ENCODE results near the gene LYPD3.
A peak's percentile ranks its signal among the peaks of the same experiment; 100 is the strongest.

Gene LYPD3

DNA sequence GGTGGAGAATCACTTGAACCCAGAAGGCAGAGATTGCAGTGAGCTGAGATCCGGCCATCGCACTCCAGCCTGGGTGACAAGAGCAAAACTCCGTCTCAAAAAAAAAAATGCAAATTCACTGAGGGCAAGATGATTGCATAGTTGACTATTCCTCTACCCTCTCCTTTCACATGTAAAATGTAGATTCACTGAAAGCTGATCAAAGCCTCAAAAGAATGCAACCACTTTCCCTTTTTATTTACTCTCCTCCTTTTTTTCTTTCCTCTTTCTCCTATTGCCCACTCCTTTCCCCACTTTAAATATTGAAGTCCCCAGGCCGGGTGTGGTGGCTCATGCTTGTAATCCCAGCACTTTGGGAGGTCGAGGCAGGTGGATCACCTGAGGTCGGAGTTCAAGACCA lies 44.5 kb downstream of the LYPD3 start:
- Histone ChIP-seq H3K4me1 (ENCODE audit: control extremely low read depth in 1 of 4, control insufficient read depth in 4 of 4, insufficient read depth in 4 of 4, low read length in 3 of 4) (peaks cover 0 to 2% (median 0%) of the 10 kb centered on the region in 4 experiments), H3K27me3 (replicated peaks in 2 of 5; ENCODE audit: control insufficient read depth in 4 of 5, insufficient read depth in 5 of 5, low read length in 4 of 5) (no peaks in the 10 kb centered on the region), H3K27ac (ENCODE audit: insufficient read depth in 1 of 2, low read depth in 1 of 2, low read length in 2 of 2, poor library complexity in 1 of 2, severe bottlenecking in 2 of 2) (no peak overlapping the region), H3K36me3 (ENCODE audit: control insufficient read depth in 4 of 4, insufficient read depth in 4 of 4, low read length in 3 of 4) (no peaks in the 10 kb centered on the region), H3K9me3 (ENCODE audit: control extremely low read depth in 1 of 5, control insufficient read depth in 4 of 5, insufficient read depth in 2 of 5, low read depth in 1 of 5, low read length in 4 of 5) (no peaks in the 10 kb centered on the region), H3K4me3 (ENCODE audit: control insufficient read depth in 1 of 7, extremely low read depth in 1 of 7, insufficient read depth in 4 of 7, low read depth in 2 of 7, low read length in 6 of 7) (no peak overlapping the region)
- WGBS (ENCODE audit: insufficient coverage), result 98% methylated on average over 5 of the region's 6 CpGs
- DNase-seq, result no peak
- POLR2A ChIA-PET, result no interaction called here
- CTCF ChIA-PET, result no interaction called here

DNA sequence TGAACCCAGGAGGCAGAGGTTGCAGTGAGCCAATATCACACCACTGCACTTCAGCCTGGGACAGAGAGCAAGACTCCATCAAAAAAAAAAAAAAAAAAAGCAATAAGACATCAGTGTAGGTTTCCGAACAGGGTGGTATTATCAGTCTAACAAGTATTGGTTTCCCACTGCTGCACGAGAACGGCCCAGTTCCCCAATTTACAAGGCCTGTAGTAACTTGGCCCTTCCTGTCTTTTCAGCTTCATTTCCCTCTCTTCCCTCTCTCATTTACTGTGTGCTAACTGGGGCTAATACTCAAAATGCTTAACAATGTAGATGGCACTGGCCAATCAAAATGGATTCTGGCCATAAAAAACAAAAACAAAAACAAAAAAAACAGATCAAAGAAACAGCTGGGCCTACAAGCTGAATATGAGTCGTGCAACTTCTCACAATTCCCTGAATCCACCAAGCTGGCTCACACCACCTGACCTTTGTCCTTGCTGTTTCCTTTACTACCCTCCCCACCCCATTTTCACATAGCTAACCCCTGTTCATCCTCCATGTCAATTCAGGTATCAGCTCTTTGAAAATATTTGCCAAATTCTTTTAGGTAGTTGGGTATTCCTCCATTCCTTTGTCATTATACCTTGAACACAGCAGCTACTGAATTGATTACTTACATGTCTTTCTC lies 48.3 kb downstream of the LYPD3 start:
- no peaks in the 10 kb centered on the region for H3K36me3 ChIP-seq (ENCODE audit: control insufficient read depth in 4 of 4, insufficient read depth in 4 of 4, low read length in 3 of 4)
- no peaks in the 10 kb centered on the region for H3K4me1 ChIP-seq (ENCODE audit: control extremely low read depth in 1 of 4, control insufficient read depth in 4 of 4, insufficient read depth in 4 of 4, low read length in 3 of 4)
- no peak overlapping the region for H3K4me3 ChIP-seq (ENCODE audit: control insufficient read depth in 1 of 7, extremely low read depth in 1 of 7, insufficient read depth in 4 of 7, low read depth in 2 of 7, low read length in 6 of 7)
- ChIA-PET CTCF (interaction anchor here (0.8 to 1.7 kb wide), 6 partner anchors 8 to 113 kb away, joined by 3 to 6 read pairs (median 4); no protein-coding TSS in a partner anchor), POLR2A (interaction anchor here (0.7 kb wide), 1 partner anchor 51 kb away, joined by 6 read pairs; no protein-coding TSS in a partner anchor)
- peaks cover 0 to 4% (median 1%) of the 10 kb centered on the region in 5 experiments for H3K9me3 ChIP-seq (ENCODE audit: control extremely low read depth in 1 of 5, control insufficient read depth in 4 of 5, insufficient read depth in 2 of 5, low read depth in 1 of 5, low read length in 4 of 5)
- H3K27me3 ChIP-seq (replicated peaks in 2 of 5; ENCODE audit: control insufficient read depth in 4 of 5, insufficient read depth in 5 of 5, low read length in 4 of 5), result no peaks in the 10 kb centered on the region
- peak in 2 of 3 donors; percentile 19 to 24 for DNase-seq
- 47% methylated on average over 4 of the region's 4 CpGs for WGBS (ENCODE audit: insufficient coverage)
- H3K27ac ChIP-seq (ENCODE audit: insufficient read depth in 1 of 2, low read depth in 1 of 2, low read length in 2 of 2, poor library complexity in 1 of 2, severe bottlenecking in 2 of 2), result no peak overlapping the region

DNA sequence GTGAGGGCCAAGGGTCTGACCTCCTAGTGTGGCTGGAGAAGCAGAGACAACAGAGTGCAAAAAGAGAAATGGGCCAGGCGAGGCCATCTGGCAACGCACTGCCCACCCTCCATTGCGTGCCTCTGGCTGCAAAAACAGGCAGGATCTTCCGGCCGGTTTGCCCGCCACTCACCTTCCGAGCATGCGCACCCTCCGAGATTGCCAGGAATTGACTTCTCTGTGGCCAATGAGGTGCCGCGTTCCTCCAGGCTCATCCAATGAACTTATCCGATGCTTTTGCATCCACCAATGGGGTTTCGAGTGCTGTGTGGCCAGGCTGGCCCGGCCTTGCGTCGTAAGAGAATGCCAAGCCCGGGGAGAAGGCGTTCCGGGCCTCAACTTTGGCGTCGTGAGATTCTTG lies 50.9 kb downstream of the LYPD3 start, which contains the start of gene TEX101:
TSS of gene TEX101 (plus strand) at position 337 of the 400 bp plus-strand sequence. CDS start 1,030 bp downstream, outside the sequence.
- ChIA-PET POLR2A (no interaction called here), CTCF (no interaction called here)
- WGBS (ENCODE audit: insufficient coverage), result 98% methylated on average over 21 of the region's 21 CpGs
- Histone ChIP-seq H3K9me3 (ENCODE audit: control extremely low read depth in 1 of 5, control insufficient read depth in 4 of 5, insufficient read depth in 2 of 5, low read depth in 1 of 5, low read length in 4 of 5) (peaks cover 0 to 4% (median 1%) of the 10 kb centered on the region in 5 experiments), H3K4me3 (ENCODE audit: control insufficient read depth in 1 of 7, extremely low read depth in 1 of 7, insufficient read depth in 4 of 7, low read depth in 2 of 7, low read length in 6 of 7) (no peak within 1 kb of the TSS), H3K27ac (ENCODE audit: insufficient read depth in 1 of 2, low read depth in 1 of 2, low read length in 2 of 2, poor library complexity in 1 of 2, severe bottlenecking in 2 of 2) (no peak within 1 kb of the TSS), H3K36me3 (ENCODE audit: control insufficient read depth in 4 of 4, insufficient read depth in 4 of 4, low read length in 3 of 4) (no peaks in the 10 kb centered on the region), H3K27me3 (replicated peaks in 2 of 5; ENCODE audit: control insufficient read depth in 4 of 5, insufficient read depth in 5 of 5, low read length in 4 of 5) (no peaks in the 10 kb centered on the region), H3K4me1 (ENCODE audit: control extremely low read depth in 1 of 4, control insufficient read depth in 4 of 4, insufficient read depth in 4 of 4, low read length in 3 of 4) (no peaks in the 10 kb centered on the region)
- DNase-seq, result no peak

DNA sequence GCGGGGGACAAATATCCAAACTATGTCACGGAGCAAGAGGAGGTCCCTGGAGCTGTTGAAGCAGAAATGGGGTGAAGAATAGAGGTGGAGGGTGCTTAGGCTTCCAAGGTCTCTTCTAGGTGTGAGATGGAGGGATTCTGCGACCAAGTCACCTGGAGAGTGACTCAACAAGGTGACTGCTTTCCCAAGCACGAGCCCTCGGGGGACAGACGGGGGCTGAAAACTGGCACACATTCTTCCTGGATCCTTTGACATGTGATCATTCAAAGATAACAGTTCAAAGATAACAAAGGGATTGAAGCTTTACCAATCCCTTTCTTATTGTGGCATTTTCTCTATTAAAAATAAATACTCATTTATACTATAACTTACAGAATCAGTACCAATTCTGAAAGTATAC lies 53.0 kb downstream of the LYPD3 start:
- ChIA-PET CTCF (interaction anchor here (1.8 kb wide), 1 partner anchor 20 kb away, joined by 7 read pairs; no protein-coding TSS in a partner anchor), POLR2A (no interaction called here)
- DNase-seq, result no peak
- Histone ChIP-seq H3K4me1 (ENCODE audit: control extremely low read depth in 1 of 4, control insufficient read depth in 4 of 4, insufficient read depth in 4 of 4, low read length in 3 of 4) (no peaks in the 10 kb centered on the region), H3K4me3 (ENCODE audit: control insufficient read depth in 1 of 7, extremely low read depth in 1 of 7, insufficient read depth in 4 of 7, low read depth in 2 of 7, low read length in 6 of 7) (no peak overlapping the region), H3K36me3 (ENCODE audit: control insufficient read depth in 4 of 4, insufficient read depth in 4 of 4, low read length in 3 of 4) (no peaks in the 10 kb centered on the region), H3K27ac (ENCODE audit: insufficient read depth in 1 of 2, low read depth in 1 of 2, low read length in 2 of 2, poor library complexity in 1 of 2, severe bottlenecking in 2 of 2) (no peak overlapping the region), H3K27me3 (replicated peaks in 2 of 5; ENCODE audit: control insufficient read depth in 4 of 5, insufficient read depth in 5 of 5, low read length in 4 of 5) (no peaks in the 10 kb centered on the region), H3K9me3 (ENCODE audit: control extremely low read depth in 1 of 5, control insufficient read depth in 4 of 5, insufficient read depth in 2 of 5, low read depth in 1 of 5, low read length in 4 of 5) (peaks cover 0 to 4% (median 1%) of the 10 kb centered on the region in 5 experiments)
- 89% methylated on average over 6 of the region's 6 CpGs for WGBS (ENCODE audit: insufficient coverage)
